OCI-LY3 (cell line): Measurements from ENCODE around the gene NEK8.
"Not testable (repeated sequence)": the region's sequence is repeated elsewhere in the genome, so short reads cannot be mapped to it uniquely, and the experiment has no call there.

Source experiments
- H2AFZ ChIP-seq: fragments of 200-600, 300-600 bp; shearing (Covaris generic); 2 replicates; pipeline ENCODE4 v1.6.0; 2014; ENCODE audit warnings: antibody characterized with exemption, low read depth, low read length
- H3K27ac ChIP-seq: fragments of 200-600, 300-600 bp; sonication (generic); 2 replicates; pipeline ENCODE4 v1.5.1; 2014; ENCODE audit warnings: mild to moderate bottlenecking, low read length, moderate library complexity, mixed read lengths
- H3K27me3 ChIP-seq: fragments of 200-600, 300-600 bp; sonication (generic); 2 replicates; pipeline ENCODE4 v1.6.1; 2014; ENCODE audit warnings: low read depth, low read length, mixed read lengths
- H3K36me3 ChIP-seq: fragments of 200-600, 300-600 bp; sonication (generic); replicated peaks from 2 replicates; pipeline ENCODE3; 2014; ENCODE audit warnings: low read depth, low read length, mixed read lengths
- H3K4me1 ChIP-seq: fragments of 300-600, 200-600 bp; sonication (generic); 2 replicates; pipeline ENCODE4 v1.6.1; 2014; ENCODE audit warnings: low read length, mixed read lengths
- H3K4me2 ChIP-seq: fragments of 200-600, 300-600 bp; sonication (generic); 2 replicates; pipeline ENCODE4 v1.6.1; 2014; ENCODE audit warnings: low read length, mixed read lengths
- H3K4me3 ChIP-seq: fragments of 300-600, 200-600 bp; sonication (generic); 2 replicates; pipeline ENCODE4 v1.5.1; 2014; ENCODE audit warnings: antibody characterized with exemption, mild to moderate bottlenecking, low read length, moderate library complexity
- H3K79me2 ChIP-seq: fragments of 300-600, 200-600 bp; shearing (Covaris generic); 2 replicates; pipeline ENCODE4 v1.6.1; 2014; ENCODE audit warnings: mild to moderate bottlenecking, low read length, mixed read lengths
- H3K9ac ChIP-seq: fragments of 300-600, 200-600 bp; shearing (Covaris generic); 2 replicates; pipeline ENCODE4 v1.6.0; 2014; ENCODE audit warnings: mild to moderate bottlenecking, low read length, moderate library complexity
- H3K9me3 ChIP-seq: fragments of 200-600, 300-600 bp; shearing (Covaris generic); 2 replicates; pipeline ENCODE4 v1.6.1; 2014; ENCODE audit warnings: low read length, mixed read lengths; ENCODE audit not compliant: insufficient read depth
- H4K20me1 ChIP-seq: fragments of 200-600, 300-600 bp; sonication (generic); 2 replicates; pipeline ENCODE4 v1.6.1; 2016; ENCODE audit warnings: low read length, mixed read lengths; ENCODE audit not compliant: insufficient read depth
- CTCF ChIP-seq: fragments of 200-600, 300-600 bp; sonication (generic); IDR thresholded peaks from 2 replicates; pipeline ENCODE4 v1.5.1; 2014; ENCODE audit warnings: antibody characterized with exemption, low read length, low read depth
- EZH2phosphoT487 ChIP-seq: fragments of 200-600 bp; shearing (Covaris generic); IDR thresholded peaks from 2 replicates; pipeline ENCODE4 v1.6.1; 2018; ENCODE audit warnings: antibody characterized with exemption, mixed run types, low read depth

NEK8 gene

GRCh38 chr17:28720247-28720996 is 8.2 kb upstream of the NEK8 start:
- H2AFZ ChIP-seq = no peak overlapping the region
- no peaks in the 10 kb centered on the region for H3K9me3 ChIP-seq
- peak overlapping the region; percentile 100 for H3K9ac ChIP-seq
- peaks cover 32% of the 10 kb centered on the region for H4K20me1 ChIP-seq
- no peaks in the 10 kb centered on the region; the same call in 1 of the 2 replicates for H3K27me3 ChIP-seq
- H3K36me3 ChIP-seq = peaks cover 47% of the 10 kb centered on the region
- H3K4me2 ChIP-seq = peak overlapping the region; percentile 99
- H3K27ac ChIP-seq = peak overlapping the region; percentile 100
- TF ChIP-seq CTCF (0 out of 2 replicates have a peak, but pooled peaks have one; percentile 14), EZH2phosphoT487 (no peak)
- H3K4me1 ChIP-seq = peaks cover 40% of the 10 kb centered on the region
- peak overlapping the region; percentile 93 for H3K4me3 ChIP-seq
- peaks cover 63% of the 10 kb centered on the region for H3K79me2 ChIP-seq

GRCh38 chr17:28720997-28721329 is 7.6 kb upstream of the NEK8 start:
- Histone ChIP-seq H3K4me1 (peaks cover 41% of the 10 kb centered on the region), H3K4me3 (peak overlapping the region; percentile 93), H3K79me2 (peaks cover 68% of the 10 kb centered on the region), H3K36me3 (peaks cover 47% of the 10 kb centered on the region), H3K4me2 (peak overlapping the region; percentile 99), H3K9ac (peak overlapping the region; percentile 100), H4K20me1 (peaks cover 32% of the 10 kb centered on the region), H3K27ac (peak overlapping the region; percentile 100)
- not testable (repeated sequence) for H3K27me3 ChIP-seq, H2AFZ ChIP-seq, H3K9me3 ChIP-seq

GRCh38 chr17:28722417-28723158 is 6.0 kb upstream of the NEK8 start:
- Histone ChIP-seq H3K9me3 (no peaks in the 10 kb centered on the region), H3K36me3 (peaks cover 47% of the 10 kb centered on the region), H3K79me2 (peaks cover 68% of the 10 kb centered on the region), H3K27me3 (no peaks in the 10 kb centered on the region), H3K4me2 (peak overlapping the region; percentile 99), H2AFZ (no peak overlapping the region), H3K4me3 (peak overlapping the region; percentile 93), H3K9ac (peak overlapping the region; percentile 100), H4K20me1 (peaks cover 32% of the 10 kb centered on the region), H3K4me1 (peaks cover 45% of the 10 kb centered on the region), H3K27ac (peak overlapping the region; percentile 100)
- no peak for TF ChIP-seq CTCF
- no peak for TF ChIP-seq EZH2phosphoT487

- no peak overlapping the region for H2AFZ ChIP-seq
- peak overlapping the region; percentile 93 for H3K4me3 ChIP-seq
- H3K4me2 ChIP-seq = peak overlapping the region; percentile 99
- no peak for TF ChIP-seq EZH2phosphoT487
- peaks cover 32% of the 10 kb centered on the region for H4K20me1 ChIP-seq
- peak overlapping the region; percentile 100 for H3K9ac ChIP-seq
- H3K79me2 ChIP-seq = peaks cover 68% of the 10 kb centered on the region
- H3K27ac ChIP-seq = peak overlapping the region; percentile 100
- no peaks in the 10 kb centered on the region for H3K27me3 ChIP-seq
- H3K9me3 ChIP-seq = no peaks in the 10 kb centered on the region
- H3K4me1 ChIP-seq = peaks cover 49% of the 10 kb centered on the region
- peaks cover 47% of the 10 kb centered on the region for H3K36me3 ChIP-seq
Observed at GRCh38 chr17:28723159-28723835, 5.3 kb upstream of the NEK8 start.

GRCh38 chr17:28723836-28724499 is 4.6 kb upstream of the NEK8 start:
- Histone ChIP-seq H3K4me1 (peaks cover 49% of the 10 kb centered on the region), H3K79me2 (peaks cover 67% of the 10 kb centered on the region), H3K36me3 (peaks cover 47% of the 10 kb centered on the region), H3K4me2 (peak overlapping the region; percentile 99), H4K20me1 (peaks cover 32% of the 10 kb centered on the region), H3K27ac (peak overlapping the region; percentile 100), H3K9ac (peak overlapping the region; percentile 100), H3K4me3 (peak overlapping the region; percentile 93)
- not testable (repeated sequence) for H3K9me3 ChIP-seq, H2AFZ ChIP-seq, H3K27me3 ChIP-seq
